ENCODE measurements around the gene MRFAP1L1. TPM values are rescaled to one million over a fixed set of nuclear protein-coding genes. Genes with fewer than 3 reads are reported as not detected.
"Not testable (repeated sequence)": the region's sequence is repeated elsewhere in the genome, so short reads cannot be mapped to it uniquely, and the experiment has no call there.

The MRFAP1L1 gene
- total RNA-seq, 1 experiment from 2014 or later, result 57.7 TPM

DNA sequence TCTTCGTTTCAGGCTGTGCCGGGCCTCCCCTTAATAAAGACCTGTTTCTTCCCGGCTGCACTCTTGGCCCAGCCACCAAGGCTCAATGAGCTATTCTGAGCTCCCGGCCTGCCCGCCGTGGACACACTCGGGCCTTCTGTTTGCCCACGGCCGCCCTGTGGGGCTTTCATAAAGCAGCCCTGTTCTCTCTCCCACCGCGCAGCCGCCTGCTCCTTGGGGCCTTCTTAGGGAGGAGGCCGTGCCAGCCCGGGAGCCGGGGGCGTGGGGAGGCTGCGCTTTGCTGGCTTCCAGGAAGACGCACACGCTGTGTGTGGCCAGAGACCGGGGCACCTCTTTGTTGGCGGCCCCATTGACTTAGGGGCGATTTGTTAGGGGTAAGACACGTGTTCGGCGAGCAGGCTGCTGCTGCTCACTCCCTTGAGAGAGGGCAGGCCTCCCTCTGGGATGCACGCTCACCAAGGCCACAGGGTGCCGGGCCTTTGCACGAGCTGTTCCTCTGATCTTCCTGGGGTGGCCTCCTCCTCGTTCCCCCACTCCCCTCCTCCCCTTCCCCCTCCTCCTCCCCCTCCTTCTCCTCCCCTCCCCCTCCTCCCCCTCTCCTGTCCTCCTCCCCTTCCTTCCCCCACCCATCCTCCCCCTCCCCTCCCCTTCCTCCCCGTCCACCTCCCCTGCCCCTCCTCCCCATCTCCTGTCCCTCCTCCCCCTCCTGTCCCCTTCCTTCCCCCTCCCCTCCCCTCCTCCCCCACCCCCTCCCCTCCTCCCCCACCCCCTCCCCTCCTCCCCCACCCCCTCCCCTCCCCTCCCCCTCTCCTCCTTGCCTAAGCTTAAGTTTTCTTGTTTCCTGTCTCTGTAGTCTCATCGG lies 17.6 kb upstream of the MRFAP1L1 start:
- Histone ChIP-seq H3K23ac (ENCODE audit: insufficient read length, low read depth, low read length) (no peak overlapping the region), H4K20me1 (ENCODE audit: control insufficient read depth, insufficient read depth, insufficient read length) (no peaks in the 10 kb centered on the region), H3K27ac (ENCODE audit: insufficient read length, low read depth, low read length) (no peak overlapping the region), H4K8ac (replicated peaks; ENCODE audit: insufficient read length, low read depth, low read length) (no peak overlapping the region), H3K79me1 (ENCODE audit: insufficient read depth, low read depth, low read length, poor library complexity, severe bottlenecking) (no peaks in the 10 kb centered on the region), H3K56ac (ENCODE audit: insufficient read length, low read depth, low read length) (no peak overlapping the region), H2BK12ac (ENCODE audit: insufficient read length, low read depth, low read length) (no peak overlapping the region), H2AFZ (ENCODE audit: low read length) (no peak overlapping the region), H3K27me3 (ENCODE audit: insufficient read depth, low read length) (no peaks in the 10 kb centered on the region), H3K9ac (ENCODE audit: extremely low read depth, insufficient read length, low read length) (no peak overlapping the region), H4K91ac (ENCODE audit: insufficient read length, low read depth, low read length) (no peak overlapping the region), H3K18ac (ENCODE audit: insufficient read length, low read depth, low read length) (peak overlapping the region; percentile 47), H2BK20ac (ENCODE audit: low read depth, low read length, poor library complexity, severe bottlenecking) (no peak overlapping the region), H2BK15ac (ENCODE audit: low read depth, low read length) (no peak overlapping the region), H4K5ac (ENCODE audit: insufficient read length, low read depth, low read length) (no peak overlapping the region), H3T11ph (ENCODE audit: low read length) (no peak overlapping the region), H3K79me2 (ENCODE audit: insufficient read depth, low read length) (no peaks in the 10 kb centered on the region), H2BK5ac (ENCODE audit: insufficient read length, low read length) (no peak overlapping the region), H2BK120ac (ENCODE audit: low read depth, low read length, poor library complexity, severe bottlenecking) (no peak overlapping the region), H3K4me2 (ENCODE audit: insufficient read depth, insufficient read length, low read length) (no peak overlapping the region), H2AK5ac (ENCODE audit: insufficient read length, low read length) (no peak overlapping the region), H3K4me1 (ENCODE audit: insufficient read depth, low read length) (0 out of 2 replicates have a peak, but pooled peaks cover 3% of the 10 kb centered on the region), H3K23me2 (ENCODE audit: insufficient read length, low read depth, low read length, poor library complexity, severe bottlenecking) (no peaks in the 10 kb centered on the region), H3K14ac (ENCODE audit: insufficient read depth, low read length) (no peak overlapping the region), H3K9me3 (ENCODE audit: control insufficient read depth, low read depth, low read length) (no peaks in the 10 kb centered on the region), H3K4ac (ENCODE audit: low read depth, low read length) (no peak overlapping the region)
- TF ChIP-seq, protein P1, sequence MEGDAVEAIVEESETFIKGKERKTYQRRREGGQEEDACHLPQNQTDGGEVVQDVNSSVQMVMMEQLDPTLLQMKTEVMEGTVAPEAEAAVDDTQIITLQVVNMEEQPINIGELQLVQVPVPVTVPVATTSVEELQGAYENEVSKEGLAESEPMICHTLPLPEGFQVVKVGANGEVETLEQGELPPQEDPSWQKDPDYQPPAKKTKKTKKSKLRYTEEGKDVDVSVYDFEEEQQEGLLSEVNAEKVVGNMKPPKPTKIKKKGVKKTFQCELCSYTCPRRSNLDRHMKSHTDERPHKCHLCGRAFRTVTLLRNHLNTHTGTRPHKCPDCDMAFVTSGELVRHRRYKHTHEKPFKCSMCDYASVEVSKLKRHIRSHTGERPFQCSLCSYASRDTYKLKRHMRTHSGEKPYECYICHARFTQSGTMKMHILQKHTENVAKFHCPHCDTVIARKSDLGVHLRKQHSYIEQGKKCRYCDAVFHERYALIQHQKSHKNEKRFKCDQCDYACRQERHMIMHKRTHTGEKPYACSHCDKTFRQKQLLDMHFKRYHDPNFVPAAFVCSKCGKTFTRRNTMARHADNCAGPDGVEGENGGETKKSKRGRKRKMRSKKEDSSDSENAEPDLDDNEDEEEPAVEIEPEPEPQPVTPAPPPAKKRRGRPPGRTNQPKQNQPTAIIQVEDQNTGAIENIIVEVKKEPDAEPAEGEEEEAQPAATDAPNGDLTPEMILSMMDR (conservative IDR thresholded peaks at IDR 0.05), result no peak
- H3K27ac Mint-ChIP-seq, result peak overlapping the region in 2 of 3 experiments; percentile 38 to 52; a peak in 2 of 7 replicates
- peak; percentile 67 for DNase-seq
- H3K4me3 Mint-ChIP-seq, result no peak overlapping the region
- no peaks in the 10 kb centered on the region for H3K36me3 Mint-ChIP-seq (ENCODE audit: insufficient read depth in 1 of 3, low read depth in 3 of 3)
- no peaks in the 10 kb centered on the region for H3K9me3 Mint-ChIP-seq
- no peaks in the 10 kb centered on the region for H3K27me3 Mint-ChIP-seq (ENCODE audit: low read depth)
- peaks cover 15 to 21% of the 10 kb centered on the region in 2 experiments for H3K4me1 Mint-ChIP-seq
- no CpG with 5 or more reads among the region's 31 CpGs for WGBS (ENCODE audit: extremely low coverage, insufficient read length, low lambda C conversion rate)

DNA sequence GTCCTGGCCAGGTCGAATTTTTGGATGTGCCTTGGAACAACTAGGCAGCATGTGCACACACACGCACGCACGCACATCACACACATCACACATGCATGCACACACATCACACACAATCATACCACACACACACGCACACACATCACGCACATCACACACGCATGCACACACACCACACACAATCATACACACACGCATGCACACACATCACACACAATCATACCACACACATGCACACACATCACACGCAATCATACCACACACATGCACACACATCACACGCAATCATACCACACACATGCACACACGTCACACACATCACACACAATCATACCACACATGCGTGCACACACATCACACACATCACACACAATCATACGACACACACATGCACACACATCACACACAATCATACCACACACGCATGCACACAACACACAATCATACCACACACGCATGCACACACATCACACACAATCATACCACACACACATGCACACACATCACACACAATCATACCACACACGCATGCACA lies 15.8 kb upstream of the MRFAP1L1 start:
- H3K27me3 Mint-ChIP-seq (ENCODE audit: low read depth); H3K4me2 ChIP-seq (ENCODE audit: insufficient read depth, insufficient read length, low read length): not testable (repeated sequence)

More for the DNA sequence above, 15.8 kb upstream of the MRFAP1L1 start:
- not testable (repeated sequence) for H3K27ac Mint-ChIP-seq; H3T11ph ChIP-seq (ENCODE audit: low read length); H3K27me3 ChIP-seq (ENCODE audit: insufficient read depth, low read length); H3K79me2 ChIP-seq (ENCODE audit: insufficient read depth, low read length); H2BK120ac ChIP-seq (ENCODE audit: low read depth, low read length, poor library complexity, severe bottlenecking); H3K14ac ChIP-seq (ENCODE audit: insufficient read depth, low read length); H3K4me1 ChIP-seq (ENCODE audit: insufficient read depth, low read length); H4K8ac ChIP-seq (replicated peaks; ENCODE audit: insufficient read length, low read depth, low read length); H3K9ac ChIP-seq (ENCODE audit: extremely low read depth, insufficient read length, low read length); H3K23me2 ChIP-seq (ENCODE audit: insufficient read length, low read depth, low read length, poor library complexity, severe bottlenecking); H3K36me3 Mint-ChIP-seq (ENCODE audit: insufficient read depth in 1 of 3, low read depth in 3 of 3); H2AK5ac ChIP-seq (ENCODE audit: insufficient read length, low read length); H3K79me1 ChIP-seq (ENCODE audit: insufficient read depth, low read depth, low read length, poor library complexity, severe bottlenecking); H2BK12ac ChIP-seq (ENCODE audit: insufficient read length, low read depth, low read length); H3K9me3 ChIP-seq (ENCODE audit: control insufficient read depth, low read depth, low read length); H4K20me1 ChIP-seq (ENCODE audit: control insufficient read depth, insufficient read depth, insufficient read length); H3K9me3 Mint-ChIP-seq; H2BK20ac ChIP-seq (ENCODE audit: low read depth, low read length, poor library complexity, severe bottlenecking); H3K18ac ChIP-seq (ENCODE audit: insufficient read length, low read depth, low read length); H4K5ac ChIP-seq (ENCODE audit: insufficient read length, low read depth, low read length); H3K27ac ChIP-seq (ENCODE audit: insufficient read length, low read depth, low read length); H2AFZ ChIP-seq (ENCODE audit: low read length); DNase-seq; H3K56ac ChIP-seq (ENCODE audit: insufficient read length, low read depth, low read length); H3K4ac ChIP-seq (ENCODE audit: low read depth, low read length); H2BK5ac ChIP-seq (ENCODE audit: insufficient read length, low read length); H3K23ac ChIP-seq (ENCODE audit: insufficient read length, low read depth, low read length); H3K4me3 Mint-ChIP-seq; H2BK15ac ChIP-seq (ENCODE audit: low read depth, low read length); H4K91ac ChIP-seq (ENCODE audit: insufficient read length, low read depth, low read length)
- 100% methylated on average over 6 of the region's 16 CpGs for WGBS (ENCODE audit: extremely low coverage, insufficient read length, low lambda C conversion rate)
- H3K4me1 Mint-ChIP-seq, result peaks cover 11 to 19% of the 10 kb centered on the region in 2 experiments
